GM21515 (cell line): ENCODE data around the gene PPP3R1.
A peak's percentile ranks its signal among the peaks of the same experiment; 100 is the strongest.

Source experiments
- ATAC-seq: cut with Tn5 transposase; IDR thresholded peaks from one replicate; pipeline ENCODE4 v1.9.1; 2021; ENCODE audit not compliant: unreplicated experiment

PPP3R1 gene

DNA sequence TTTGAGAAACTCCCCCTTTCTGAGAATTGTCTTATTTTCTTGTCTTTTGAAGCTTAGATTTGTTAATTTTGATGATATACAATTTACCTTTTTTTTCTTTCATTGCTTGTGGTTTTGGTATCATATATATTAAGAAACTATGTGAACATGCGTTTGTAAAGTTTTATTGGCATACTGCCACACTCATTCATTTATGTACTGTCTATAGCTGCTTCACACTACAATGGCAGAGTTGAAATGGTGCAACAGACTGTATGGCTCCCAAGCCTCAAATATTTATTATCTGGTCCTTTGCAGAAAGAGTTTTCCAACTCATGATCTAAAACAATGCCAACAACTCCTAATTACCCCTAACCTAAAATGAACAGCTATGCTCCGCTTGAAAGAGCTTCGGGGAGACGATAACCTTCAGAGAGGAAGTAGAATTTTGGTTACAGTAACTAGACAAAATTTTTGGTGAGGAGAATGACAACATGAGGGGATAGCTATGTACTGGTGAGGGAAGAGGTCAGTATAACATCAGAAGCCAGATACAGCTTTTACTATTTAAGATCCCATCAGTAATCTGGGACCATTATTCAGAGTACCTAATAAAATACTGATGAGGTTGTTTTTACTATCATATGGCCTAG lies 16.1 kb downstream of the PPP3R1 start:
- ATAC-seq: no peak

DNA sequence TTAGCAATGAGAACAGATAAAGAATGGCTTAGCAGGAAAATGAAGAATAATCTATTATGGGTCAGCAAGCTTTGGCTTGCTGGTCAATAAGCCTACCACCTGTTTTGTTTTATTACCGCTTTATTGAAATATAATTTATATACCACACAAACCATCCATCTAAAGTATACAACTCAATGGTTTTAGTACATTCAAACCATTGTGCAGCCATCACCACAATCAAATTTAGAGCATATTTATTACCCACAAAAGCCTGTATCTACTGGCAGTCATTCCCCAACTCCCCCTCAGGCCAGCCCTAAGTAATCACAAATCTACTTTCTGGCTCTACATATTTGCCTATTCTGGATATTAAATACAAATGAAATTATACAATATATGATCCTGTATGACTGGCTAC lies 17.2 kb downstream of the PPP3R1 start:
- ATAC-seq: no peak

DNA sequence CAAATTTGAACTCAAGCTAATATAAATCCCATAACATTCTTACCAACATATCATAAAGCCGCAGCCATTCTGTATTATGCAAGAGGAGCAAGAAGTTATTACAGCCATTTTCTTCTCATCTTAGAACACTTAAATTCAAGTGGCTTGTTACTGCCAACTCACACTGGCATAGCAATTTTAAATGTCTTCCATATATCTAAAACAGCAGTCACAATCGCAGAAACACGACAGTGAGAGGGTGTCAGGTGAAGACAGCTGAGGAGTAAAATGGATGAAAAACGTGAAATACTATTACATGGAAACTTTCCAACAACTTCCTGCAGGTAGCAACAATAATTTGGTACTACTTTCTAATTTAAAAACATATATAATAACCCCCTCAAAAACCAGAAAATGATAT lies 17.9 kb downstream of the PPP3R1 start:
- ATAC-seq: no peak

DNA sequence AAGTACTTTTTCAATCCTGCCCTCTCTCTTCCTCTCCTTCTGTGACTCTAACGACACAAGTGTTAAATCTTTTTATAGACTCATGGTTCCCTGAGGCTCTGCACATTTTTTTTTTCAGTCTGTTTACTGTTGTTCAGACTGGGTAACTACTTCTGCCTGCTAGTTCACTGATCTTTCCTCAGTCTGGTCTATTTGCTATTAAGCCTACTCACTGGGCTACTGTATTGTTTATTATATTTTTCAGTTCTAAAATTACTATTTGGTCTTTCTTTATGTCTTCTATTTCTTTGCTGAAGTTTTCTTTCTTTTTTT lies 21.3 kb downstream of the PPP3R1 start:
- ATAC-seq: no peak

DNA sequence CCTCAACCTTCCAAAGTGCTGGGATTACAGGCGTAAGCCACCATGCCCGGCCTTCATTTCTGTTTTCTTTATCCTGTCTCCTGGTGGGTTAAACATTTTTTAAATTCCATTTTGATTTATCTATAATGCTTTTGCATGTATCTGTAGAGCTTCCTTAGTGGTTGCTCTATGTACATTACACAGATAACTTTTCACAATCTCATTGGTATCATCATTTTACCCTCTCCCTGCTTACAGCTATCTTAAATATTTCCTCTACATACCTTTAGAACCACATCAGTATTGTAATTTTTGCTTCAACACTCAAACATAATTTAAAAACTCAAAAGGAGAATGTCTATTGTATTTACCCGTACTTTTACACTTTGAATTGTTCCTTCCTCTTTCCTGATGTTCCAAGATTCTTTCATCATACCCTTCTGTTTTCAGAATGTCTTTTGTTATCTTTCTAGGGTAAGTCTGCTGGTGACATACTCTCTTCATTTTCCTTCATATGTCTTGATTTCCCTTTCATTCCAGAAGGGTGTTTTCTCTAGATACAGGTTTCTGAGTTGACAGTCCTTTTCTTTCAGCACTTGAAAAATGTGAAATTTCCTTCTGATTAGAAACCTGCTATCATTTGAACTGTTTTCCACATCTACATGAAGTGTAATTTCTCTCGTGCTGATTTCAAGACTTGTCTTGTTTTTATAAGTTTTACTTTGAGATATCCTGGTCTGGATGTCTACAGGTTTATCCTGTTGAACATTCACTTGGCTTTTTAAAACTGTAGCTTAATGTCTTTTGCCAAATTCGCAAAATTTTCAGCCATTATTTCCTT lies 21.9 kb downstream of the PPP3R1 start:
- no peak for ATAC-seq

DNA sequence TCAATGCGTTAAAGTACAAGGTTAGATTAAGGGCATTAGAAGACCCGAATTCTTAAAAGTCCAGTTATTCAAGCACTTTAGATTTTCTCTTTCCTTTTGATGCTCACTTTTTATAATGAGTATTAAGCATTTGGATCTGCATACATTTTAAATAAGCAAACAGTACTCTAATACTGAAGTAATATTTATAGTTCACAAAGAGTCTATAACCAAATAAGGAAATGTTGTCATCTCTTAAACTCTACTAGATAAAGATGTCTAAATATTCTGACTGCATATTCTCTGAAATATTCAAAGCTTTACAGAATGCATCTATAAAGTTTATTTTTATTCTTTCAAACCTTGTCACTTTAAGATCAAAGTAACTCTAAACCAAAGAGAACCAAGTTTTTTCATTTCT lies 25.5 kb downstream of the PPP3R1 start:
- ATAC-seq: no peak

DNA sequence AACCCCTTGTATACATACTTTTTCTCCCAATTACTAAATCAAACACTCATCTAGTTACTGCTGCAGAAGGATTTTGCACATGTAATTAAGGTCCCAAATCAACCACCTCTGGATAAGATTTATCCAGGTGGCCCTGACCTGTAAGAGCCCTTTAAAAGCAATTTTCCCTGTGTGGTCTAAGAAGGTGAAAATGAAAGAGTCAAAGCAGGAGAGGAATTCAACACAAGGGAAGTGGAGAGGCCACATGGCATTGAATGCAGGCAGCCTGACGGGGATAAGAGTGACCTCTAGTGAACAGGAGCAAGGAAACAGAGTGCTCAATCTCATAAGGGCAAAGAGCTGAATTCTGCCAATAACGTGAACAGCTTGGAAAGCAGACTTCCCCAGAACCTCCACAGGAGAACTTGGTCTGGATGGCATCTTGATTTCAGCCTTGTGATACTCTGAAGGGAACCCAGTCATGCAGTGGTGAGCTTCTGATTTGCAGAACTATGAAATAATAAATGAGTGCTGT lies 27.2 kb downstream of the PPP3R1 start:
- peak; percentile 78 for ATAC-seq

DNA sequence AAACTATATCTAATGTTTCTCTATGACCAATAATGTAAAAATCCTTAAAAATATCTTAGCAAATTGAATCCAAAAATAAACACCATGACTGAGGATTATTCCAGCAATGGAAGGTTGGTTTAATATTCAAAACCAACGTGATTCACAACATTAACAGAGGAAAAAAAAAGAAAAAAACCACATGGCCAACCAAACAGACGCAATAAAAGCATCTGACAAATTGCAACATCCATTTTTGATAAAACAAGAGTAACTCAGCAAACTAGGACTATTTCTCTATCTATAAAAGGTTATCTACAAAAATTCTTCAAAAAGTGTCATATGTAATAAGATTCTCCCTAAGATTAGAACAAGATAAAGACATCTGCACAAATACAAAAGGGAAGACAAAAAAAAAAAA lies 28.9 kb downstream of the PPP3R1 start:
- no peak for ATAC-seq

DNA sequence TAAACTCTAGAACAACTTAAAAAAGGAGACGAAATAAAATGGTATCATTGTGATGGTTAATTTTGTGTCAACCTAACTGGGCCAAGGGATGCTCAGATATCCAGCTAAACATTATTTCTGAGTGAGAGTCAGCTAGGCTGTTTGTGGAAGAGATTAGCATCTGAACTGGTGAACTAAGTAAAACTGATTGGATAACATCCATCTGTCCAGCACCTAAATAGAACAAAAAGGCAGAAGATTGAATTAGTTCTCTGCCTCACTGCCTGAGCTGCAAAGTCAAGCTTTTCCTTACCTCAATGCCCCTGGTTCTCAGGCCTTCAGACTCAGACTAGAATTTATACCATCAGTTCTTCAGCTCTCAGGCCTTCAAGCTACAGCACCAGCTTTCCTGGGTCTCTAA lies 30.0 kb downstream of the PPP3R1 start:
- no peak for ATAC-seq

DNA sequence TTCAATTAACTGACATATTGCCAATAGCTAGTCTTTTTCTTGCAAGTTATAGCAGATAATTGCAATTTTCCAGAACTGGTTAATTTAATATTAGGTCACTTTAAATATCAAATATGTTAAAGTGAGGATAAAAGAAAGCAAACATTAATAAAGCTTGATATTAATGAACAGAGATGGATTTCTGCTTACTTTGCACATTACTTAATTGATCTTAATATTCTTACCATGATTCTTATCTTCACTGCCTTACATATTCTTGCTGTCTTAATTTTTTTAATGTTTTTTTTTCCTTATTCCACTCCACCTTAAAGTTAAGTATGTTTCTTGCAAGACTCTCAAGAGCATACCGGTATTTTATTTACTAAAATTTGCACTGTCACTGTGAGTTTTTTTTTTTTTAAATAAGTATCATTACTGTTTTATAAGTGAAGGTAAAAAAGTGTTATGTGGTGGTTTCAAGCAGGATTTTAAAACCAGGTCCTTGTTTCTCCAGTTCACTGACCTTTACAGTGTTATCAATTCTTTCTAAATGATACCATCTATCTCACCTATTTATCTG lies 33.9 kb downstream of the PPP3R1 start:
- ATAC-seq: no peak

DNA sequence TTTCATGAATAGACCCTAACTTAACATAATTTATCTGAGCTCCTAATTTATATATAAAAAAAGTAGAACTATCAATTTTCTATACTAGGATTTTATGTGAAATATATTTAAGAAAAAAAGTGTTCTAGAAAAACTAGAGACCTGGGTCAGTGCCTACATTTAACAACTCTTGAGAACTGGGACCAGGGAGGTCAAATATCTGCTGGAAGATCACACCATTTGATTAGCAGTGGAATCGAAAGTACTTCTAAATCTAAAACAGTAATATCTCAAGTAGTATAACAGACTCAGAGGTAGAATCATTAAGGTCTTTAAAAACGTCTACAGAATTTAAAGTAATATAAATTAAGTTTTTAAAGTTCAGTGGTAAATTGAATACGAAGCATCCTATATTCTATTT lies 34.6 kb downstream of the PPP3R1 start:
- no peak for ATAC-seq

DNA sequence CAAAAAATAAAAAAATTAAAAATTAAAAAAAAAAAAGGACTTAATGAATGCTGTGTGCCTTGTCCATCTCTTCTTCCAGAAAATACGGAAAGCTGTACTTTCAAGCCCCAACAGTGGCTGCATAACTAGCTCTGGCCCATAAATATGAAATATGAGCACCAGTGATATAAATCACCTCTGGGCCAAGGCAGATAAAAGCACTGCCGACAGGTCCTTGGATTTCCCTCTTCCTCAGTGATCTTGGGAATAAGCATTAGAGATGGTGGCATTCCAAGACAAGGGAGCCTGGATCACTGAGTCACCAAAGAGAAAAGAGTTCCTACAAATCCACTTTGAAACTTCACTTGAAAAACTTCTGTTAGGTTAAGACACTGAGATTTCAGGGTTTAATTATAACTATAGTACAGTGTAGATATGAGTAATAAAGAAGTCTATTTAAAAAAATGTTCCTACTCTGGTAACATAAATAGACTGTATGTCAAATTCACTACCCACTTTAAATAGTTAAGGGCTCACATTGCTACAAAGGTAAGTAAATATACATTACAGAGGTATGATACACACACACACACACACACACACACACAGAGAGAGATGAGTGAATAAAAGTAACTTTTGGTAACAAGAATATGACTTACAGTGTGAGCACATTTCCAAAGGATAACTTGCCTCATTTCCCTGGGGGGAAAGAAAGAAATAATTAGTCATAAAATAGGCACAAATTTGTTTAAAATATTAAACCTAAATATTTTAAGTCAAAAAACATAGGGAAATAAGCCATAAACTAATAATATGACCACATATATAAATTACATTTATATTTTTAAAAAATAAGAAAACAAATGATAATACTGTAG lies 35.6 kb downstream of the PPP3R1 start:
- ATAC-seq: no peak

DNA sequence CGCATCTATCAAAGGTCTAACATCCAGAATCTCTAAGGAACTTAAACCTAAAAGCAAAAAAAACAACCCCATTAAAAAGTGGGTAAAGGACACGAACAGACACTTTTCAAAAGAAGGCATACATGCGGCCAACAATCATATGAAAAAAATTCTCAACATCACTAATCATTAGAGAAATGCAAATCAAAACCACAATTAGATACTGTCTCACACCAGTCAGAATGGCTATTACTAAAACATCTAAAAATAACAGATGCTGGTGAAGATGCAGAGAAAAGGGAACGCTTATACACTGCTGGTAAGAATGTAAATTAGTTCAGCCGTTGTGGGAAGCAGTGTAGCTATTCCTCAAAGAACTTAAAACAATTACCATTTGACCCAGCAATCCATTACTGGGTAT lies 38.0 kb downstream of the PPP3R1 start:
- peak; percentile 71 for ATAC-seq

DNA sequence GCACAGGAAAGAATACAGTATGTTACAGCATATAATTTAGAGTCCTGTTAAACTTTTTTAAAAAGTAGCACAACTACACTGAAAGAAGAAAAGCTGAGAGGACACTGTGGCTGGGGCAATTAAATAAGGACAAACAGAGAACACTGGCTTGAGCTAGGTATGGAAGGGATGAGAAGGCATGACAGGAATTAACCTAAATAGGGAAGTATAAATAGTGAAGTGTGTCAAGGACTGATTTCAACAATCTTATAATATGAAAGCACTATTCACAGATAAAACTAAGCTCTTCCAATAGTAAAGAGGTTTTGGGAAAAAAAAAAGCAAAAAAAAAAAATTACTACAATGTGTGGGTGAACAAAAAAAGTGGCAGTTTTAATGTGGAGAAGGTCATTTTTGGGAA lies 45.5 kb downstream of the PPP3R1 start:
- no peak for ATAC-seq

DNA sequence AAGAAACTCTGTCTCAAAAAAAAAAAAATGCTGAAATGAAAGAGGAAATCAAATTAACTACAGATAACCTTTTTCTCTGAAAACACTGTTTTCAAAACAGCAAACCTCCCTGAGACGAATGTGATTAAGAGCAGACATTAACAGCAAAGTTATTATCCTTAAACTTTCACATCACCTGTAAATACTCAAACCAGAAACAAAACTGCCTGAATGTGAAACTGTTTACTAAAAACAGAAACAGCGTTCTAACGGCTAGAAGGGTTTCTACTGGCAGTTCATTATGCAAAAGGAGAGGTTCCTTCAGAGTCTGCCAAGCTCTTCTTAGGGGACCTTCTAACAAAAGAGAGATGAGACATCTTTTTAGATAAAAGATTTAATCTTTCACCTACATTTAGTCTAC lies 48.7 kb downstream of the PPP3R1 start:
- peak; percentile 90 for ATAC-seq

DNA sequence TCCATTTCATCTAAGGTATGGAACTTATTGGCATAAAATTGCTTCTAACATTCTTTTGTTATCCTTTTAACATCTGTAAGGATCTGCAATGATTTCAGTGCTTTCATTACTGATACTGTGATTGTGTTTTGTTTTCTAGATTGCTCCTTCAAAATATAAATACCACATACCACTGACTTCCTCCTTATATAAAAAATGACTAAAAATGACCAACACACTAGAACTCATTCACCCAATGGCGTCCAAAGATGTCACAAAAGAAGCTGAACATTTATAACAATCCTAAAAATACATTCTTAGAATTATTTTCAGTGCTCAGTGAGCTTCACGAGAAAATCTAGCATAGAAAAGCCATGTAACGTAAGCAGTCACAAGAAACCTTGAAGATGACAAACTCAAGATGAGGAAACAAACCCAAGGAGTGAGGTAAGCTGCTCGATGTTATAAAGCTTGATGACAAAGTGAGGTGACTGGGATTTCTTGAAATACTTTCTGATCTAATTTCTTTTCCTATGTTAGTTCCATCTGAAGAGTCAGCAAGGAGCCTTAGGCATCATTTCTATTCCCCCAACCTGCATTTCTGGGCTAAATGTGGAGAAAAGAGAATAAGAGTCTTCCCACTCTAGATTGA lies 52.1 kb downstream of the PPP3R1 start:
- no peak for ATAC-seq

DNA sequence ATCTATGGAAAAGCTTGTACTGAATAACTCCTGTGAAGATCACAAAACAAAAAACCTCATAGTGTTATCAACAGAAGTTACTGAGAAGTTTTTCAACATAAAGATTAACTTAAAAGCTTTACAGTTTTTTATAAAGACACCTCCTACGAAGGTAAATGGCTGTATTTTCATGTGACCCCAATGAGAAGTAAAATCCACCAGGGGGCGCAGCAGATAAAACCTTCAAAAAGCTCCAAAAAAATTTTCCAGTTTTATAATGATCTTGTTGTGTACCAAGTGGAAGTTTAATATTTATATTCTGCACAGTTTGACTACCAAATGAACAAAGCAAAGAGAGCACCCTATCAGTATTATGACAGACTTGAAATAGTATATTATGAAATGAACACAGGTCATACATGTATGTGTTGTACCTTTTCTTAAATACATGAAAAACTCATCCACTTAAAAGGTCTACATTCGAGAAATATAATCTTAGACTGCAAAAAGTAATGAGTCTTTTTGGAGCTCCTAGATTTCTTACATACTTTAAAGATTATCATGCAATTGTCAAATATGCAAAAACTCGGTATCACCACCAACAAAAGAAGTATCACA lies 56.1 kb downstream of the PPP3R1 start:
- no peak for ATAC-seq

DNA sequence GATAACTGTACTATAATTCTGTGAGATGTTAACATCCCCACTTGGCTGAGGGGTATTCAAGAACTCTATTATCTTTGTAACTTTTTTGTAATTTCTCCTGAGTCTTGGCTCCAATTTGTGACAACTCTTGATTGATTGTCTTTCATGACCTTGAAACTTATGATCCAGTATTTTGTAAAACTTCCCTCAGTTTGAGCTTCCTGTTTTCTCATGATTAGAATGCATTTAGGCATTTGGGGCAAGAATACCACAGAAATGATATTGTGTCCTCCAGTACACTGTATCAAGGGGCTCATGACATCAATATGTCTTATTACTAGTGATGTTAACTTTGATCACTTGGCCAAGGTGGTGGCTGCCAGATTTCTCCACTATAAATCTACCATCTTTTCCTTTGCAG lies 57.2 kb downstream of the PPP3R1 start:
- ATAC-seq: no peak

DNA sequence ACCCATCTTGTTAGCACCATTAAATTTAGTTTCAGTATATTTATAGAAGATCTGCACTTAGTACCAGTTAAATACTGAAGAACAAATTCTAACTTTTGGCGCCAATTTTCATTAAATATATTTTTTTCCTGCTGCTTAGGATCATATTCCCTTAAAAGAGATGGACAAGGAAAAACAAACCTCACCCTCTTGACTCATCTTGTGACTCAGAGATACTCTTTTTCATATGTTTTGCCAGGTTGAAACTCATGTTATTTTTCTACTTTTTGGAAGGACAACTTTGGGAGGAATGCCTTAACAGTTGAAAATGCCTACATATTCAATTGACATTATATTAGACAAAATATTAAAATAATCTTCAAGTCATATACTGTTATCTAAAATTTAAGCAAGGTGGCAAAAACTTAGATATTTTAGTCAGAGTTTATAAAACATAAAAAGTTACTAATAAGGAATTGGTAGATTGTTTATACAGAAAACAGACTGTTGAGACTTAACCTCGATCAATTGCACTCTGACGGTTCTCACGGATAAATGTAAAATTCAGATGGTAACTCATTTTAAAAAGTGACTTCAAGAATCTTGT lies 58.5 kb downstream of the PPP3R1 start:
- ATAC-seq: no peak

DNA sequence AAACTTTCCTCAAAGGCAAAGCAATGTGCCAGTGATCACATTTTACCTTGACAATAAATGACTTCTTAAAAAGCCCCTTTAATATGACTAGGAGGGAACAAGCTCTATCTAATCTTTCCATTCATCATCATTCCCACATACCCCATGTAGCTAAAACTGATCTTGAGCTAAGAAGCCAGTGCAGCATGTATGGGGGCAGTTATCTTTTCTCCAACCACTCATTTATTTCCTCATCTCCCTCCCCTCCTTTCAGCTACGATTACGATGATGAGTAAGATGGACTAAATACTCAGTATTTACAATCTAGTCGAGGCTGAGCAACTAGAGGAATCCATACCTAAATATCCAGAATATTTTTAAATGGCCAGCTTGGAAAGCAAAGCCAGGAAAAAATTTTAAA lies 59.2 kb downstream of the PPP3R1 start:
- no peak for ATAC-seq
